Tibial nerve (tissue), 4 donors: ENCODE measurements around the gene ZNF333. TPM values are rescaled to one million over a fixed set of nuclear protein-coding genes. Genes with fewer than 3 reads are reported as not detected.

Experiments used
- DNase-seq, 2 donors: peaks; one replicate each; pipeline ENCODE4 v3.0.0-alpha.2; 2019; ENCODE audit warnings: low spot score in 2 of 2
- H3K27ac ChIP-seq, 4 donors: fragments of 200-600 bp; sonication (generic) in 3 of 4; one replicate each; pipeline ENCODE4 v1.5.1; 2017 to 2019; ENCODE audit warnings: mild to moderate bottlenecking in 1 of 4
- H3K27me3 ChIP-seq, 2 donors: fragments of 200-600 bp; sonication (generic) in 1 of 2; one replicate each; pipeline versions ENCODE4 v1.5.1 to v1.6.0; 2017 to 2019
- H3K36me3 ChIP-seq, 3 donors: fragments of 200-600 bp; sonication (generic); one replicate each; pipeline ENCODE4 v1.5.1; 2018 to 2019
- H3K4me1 ChIP-seq, 4 donors: fragments of 200-600 bp; sonication (generic) in 3 of 4; one replicate each; pipeline ENCODE4 v1.5.1; 2017 to 2019
- H3K4me3 ChIP-seq, 4 donors: fragments of 200-600 bp; sonication (generic) in 3 of 4; one replicate each; pipeline ENCODE4 v1.5.1; 2017 to 2019; ENCODE audit warnings: mild to moderate bottlenecking in 1 of 4, moderate library complexity in 1 of 4
- H3K9me3 ChIP-seq, 4 donors: fragments of 200-600 bp; sonication (generic) in 3 of 4; one replicate each; pipeline ENCODE4 v1.5.1; 2017 to 2019
- EP300 ChIP-seq, 2 donors: sonication (generic); formaldehyde crosslinking; IDR thresholded peaks; one replicate each; pipeline ENCODE4 v1.6.1; 2017; ENCODE audit warnings: antibody characterized with exemption in 2 of 2, mild to moderate bottlenecking in 1 of 2
- POLR2A ChIP-seq, 2 donors: fragments of 450-650 bp; IDR thresholded peaks; one replicate each; pipeline ENCODE4 v1.6.1; 2017; ENCODE audit warnings: antibody characterized with exemption in 2 of 2, mild to moderate bottlenecking in 2 of 2, moderate library complexity in 2 of 2
- WGBS, 2 donors: methylation state at CpG; one replicate each; pipeline ENCODE4 v1.1.5; 2018; 5-methylcytosine and 5-hydroxymethylcytosine counted together
- total RNA-seq, 4 donors: library from RNA; depleted of rRNA; stranded (reverse); fragments of >200 nt; gene quantifications; one replicate each; pipeline ENCODE4 v1.1.0, GENCODE V29; 2016
- TF ChIP-seq, protein P1 (sequence below), 5 experiments: fragments of 200-600 bp in 3 of 5; fragments of 450-650 bp in 2 of 5; sonication (generic) in 3 of 5; IDR thresholded peaks; one replicate each; pipeline ENCODE4 v1.5.1; 2016 to 2019; ENCODE audit warnings: antibody characterized with exemption in 5 of 5, mild to moderate bottlenecking in 3 of 5, moderate library complexity in 2 of 5

The ZNF333 gene
- total RNA-seq, 4 donors from 2014 or later = 35.3 to 42.6 (median 39.6) TPM

DNA sequence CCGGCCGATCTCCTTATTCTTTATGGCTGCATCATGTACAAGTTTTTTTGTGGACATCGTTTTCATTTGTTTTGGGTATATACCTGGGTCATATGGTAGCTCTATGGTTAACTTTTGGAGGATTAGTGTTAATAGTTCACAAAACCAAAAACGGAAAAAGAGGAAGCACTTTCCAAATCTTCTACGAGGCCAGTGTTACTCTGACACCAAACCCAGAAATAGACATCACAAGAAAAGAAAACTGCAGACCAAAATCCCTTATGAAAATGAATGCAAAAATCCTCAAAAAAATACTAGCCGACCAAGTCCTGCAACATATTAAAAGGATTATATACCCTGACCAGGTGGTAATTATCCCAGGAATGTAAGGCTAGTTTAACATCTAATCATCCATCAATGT, 58.8 kb downstream of the ZNF333 start:
- Histone ChIP-seq H3K27me3 (no peaks in the 10 kb centered on the region), H3K27ac (no peak overlapping the region), H3K36me3 (peaks cover 0 to 13% (median 0%) of the 10 kb centered on the region in 3 donors), H3K9me3 (peaks cover 0 to 13% (median 0%) of the 10 kb centered on the region in 4 donors), H3K4me3 (no peak overlapping the region), H3K4me1 (no peaks in the 10 kb centered on the region)
- no peak for DNase-seq
- WGBS, 2 donors = 67% methylated on average over 6 of the region's 6 CpGs
- TF ChIP-seq EP300 (IDR thresholded peaks at IDR 0.05) (no peak), POLR2A (IDR thresholded peaks at IDR 0.05) (no peak)
- TF ChIP-seq, protein P1, sequence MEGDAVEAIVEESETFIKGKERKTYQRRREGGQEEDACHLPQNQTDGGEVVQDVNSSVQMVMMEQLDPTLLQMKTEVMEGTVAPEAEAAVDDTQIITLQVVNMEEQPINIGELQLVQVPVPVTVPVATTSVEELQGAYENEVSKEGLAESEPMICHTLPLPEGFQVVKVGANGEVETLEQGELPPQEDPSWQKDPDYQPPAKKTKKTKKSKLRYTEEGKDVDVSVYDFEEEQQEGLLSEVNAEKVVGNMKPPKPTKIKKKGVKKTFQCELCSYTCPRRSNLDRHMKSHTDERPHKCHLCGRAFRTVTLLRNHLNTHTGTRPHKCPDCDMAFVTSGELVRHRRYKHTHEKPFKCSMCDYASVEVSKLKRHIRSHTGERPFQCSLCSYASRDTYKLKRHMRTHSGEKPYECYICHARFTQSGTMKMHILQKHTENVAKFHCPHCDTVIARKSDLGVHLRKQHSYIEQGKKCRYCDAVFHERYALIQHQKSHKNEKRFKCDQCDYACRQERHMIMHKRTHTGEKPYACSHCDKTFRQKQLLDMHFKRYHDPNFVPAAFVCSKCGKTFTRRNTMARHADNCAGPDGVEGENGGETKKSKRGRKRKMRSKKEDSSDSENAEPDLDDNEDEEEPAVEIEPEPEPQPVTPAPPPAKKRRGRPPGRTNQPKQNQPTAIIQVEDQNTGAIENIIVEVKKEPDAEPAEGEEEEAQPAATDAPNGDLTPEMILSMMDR (IDR thresholded peaks at IDR 0.05) = no peak

DNA sequence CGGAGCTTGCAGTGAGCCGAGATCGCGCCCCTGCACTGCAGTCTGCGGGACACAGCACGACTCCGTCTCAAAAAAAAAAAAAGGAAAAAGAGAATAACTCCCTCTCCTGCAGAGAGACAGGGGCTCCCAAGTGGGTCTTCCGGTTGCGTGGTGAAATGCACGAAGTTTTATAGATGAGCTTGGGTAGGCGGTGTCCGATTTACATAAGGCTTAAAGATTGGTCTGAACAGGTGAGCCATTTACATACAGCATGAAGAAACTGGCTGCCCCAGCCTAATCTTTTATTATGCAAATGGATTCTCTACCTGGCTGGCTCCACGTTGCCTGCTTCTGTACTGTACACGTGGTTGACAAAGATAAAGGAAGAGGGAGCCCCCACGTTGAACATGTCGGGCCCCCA, 69.0 kb downstream of the ZNF333 start:
- TF ChIP-seq, protein P1 (IDR thresholded peaks at IDR 0.05) = no peak
- TF ChIP-seq EP300 (IDR thresholded peaks at IDR 0.05) (no peak), POLR2A (IDR thresholded peaks at IDR 0.05) (no peak)
- WGBS, 2 donors = 41 to 43% methylated on average over 16 of the region's 16 CpGs
- H3K27ac ChIP-seq = no peak overlapping the region
- no peaks in the 10 kb centered on the region for H3K27me3 ChIP-seq
- DNase-seq = no peak
- H3K36me3 ChIP-seq = no peaks in the 10 kb centered on the region
- H3K4me3 ChIP-seq = no peak overlapping the region
- H3K9me3 ChIP-seq = peaks cover 0 to 23% (median 0%) of the 10 kb centered on the region in 4 donors
- H3K4me1 ChIP-seq = no peaks in the 10 kb centered on the region

DNA sequence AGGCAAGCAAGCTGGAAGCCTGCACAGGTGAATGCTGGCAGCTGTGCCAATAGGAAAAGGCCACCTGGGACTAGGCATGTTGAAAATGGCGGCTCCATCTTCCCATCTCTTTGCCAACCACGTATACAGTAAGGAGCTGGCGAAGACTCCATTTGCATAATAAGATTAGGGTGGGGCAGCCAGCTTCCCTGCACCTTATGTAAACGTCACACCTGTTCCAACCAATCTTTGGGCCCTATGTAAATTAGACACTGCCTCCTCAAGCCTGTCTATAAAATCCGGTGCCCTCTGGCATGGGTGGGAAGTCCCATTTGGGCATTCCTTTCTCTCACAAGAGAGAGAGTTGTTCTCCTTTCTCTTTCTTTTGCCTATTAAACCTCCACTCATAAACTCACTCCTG, 71.8 kb downstream of the ZNF333 start:
- Histone ChIP-seq H3K9me3 (peaks cover 0 to 39% (median 0%) of the 10 kb centered on the region in 4 donors), H3K36me3 (no peaks in the 10 kb centered on the region), H3K4me1 (no peaks in the 10 kb centered on the region), H3K4me3 (no peak overlapping the region), H3K27me3 (no peaks in the 10 kb centered on the region), H3K27ac (no peak overlapping the region)
- no peak for DNase-seq
- no peak for TF ChIP-seq EP300 (IDR thresholded peaks at IDR 0.05)
- TF ChIP-seq POLR2A (IDR thresholded peaks at IDR 0.05) = no peak
- TF ChIP-seq, protein P1 (IDR thresholded peaks at IDR 0.05) = no peak
- WGBS, 2 donors = 70 to 76% methylated on average over 5 of the region's 5 CpGs

DNA sequence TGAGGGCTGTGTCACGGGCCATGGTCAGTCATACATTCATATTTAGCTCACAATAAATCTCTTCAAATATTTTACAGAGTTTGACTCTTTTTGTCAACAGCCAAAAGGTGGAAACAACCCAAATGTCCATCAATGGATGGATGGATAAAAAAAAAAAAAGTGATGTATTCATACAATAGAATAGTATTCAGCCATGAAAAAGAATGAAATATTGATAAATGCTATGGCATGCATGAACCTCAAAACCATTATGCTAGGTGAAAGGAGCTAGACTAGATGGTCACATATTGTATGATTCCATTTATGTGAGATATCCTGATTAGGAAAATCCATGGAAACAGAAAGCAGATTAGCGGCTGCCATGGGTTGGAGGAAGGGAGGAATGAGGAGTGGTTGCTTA, 72.3 kb downstream of the ZNF333 start:
- no peaks in the 10 kb centered on the region for H3K27me3 ChIP-seq
- H3K4me1 ChIP-seq = no peaks in the 10 kb centered on the region
- 79 to 91% methylated on average over 2 of the region's 2 CpGs for WGBS, 2 donors
- no peaks in the 10 kb centered on the region for H3K36me3 ChIP-seq
- peaks cover 0 to 39% (median 0%) of the 10 kb centered on the region in 4 donors for H3K9me3 ChIP-seq
- no peak overlapping the region for H3K4me3 ChIP-seq
- no peak for DNase-seq
- no peak overlapping the region for H3K27ac ChIP-seq
- TF ChIP-seq EP300 (IDR thresholded peaks at IDR 0.05) (no peak), POLR2A (IDR thresholded peaks at IDR 0.05) (no peak)
- TF ChIP-seq, protein P1 (IDR thresholded peaks at IDR 0.05) = no peak

DNA sequence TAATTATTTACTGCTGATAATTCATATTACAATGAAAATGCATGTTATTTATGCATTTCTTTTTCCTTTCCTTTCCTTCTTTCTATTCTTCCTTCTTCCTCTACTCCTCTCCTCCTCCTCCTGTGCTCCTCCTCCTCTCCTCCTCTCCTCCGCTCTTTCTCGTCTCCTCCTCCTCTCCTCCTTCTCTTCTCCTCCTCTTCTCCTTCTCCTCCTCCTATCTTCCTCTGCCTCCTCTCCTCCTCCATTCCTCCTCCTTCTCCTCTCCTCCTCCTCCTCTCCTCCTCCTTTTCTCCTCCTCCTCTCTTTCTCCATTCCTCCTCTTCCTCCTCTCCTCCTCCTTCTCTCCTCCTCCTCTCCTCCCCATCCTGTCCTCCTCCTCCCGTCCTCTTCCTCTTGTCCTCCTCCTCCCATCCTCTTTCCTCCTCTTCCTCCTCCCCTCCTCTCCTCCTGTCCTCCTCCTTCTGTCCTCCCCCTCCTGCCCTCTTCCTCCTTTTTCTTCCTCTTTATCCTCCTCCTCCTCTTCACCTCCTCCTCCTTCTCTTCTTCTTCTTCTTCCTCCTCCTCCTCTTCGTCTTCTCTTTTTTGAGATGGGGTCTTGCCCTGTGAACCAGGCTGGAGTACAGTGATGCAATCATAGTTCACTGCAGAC, 73.8 kb downstream of the ZNF333 start:
- H3K36me3 ChIP-seq = no peaks in the 10 kb centered on the region
- no peak overlapping the region for H3K4me3 ChIP-seq
- no peaks in the 10 kb centered on the region for H3K4me1 ChIP-seq
- TF ChIP-seq POLR2A (IDR thresholded peaks at IDR 0.05) (no peak), EP300 (IDR thresholded peaks at IDR 0.05) (no peak)
- TF ChIP-seq, protein P1 (IDR thresholded peaks at IDR 0.05) = no peak
- DNase-seq = no peak
- H3K27ac ChIP-seq = no peak overlapping the region
- no peaks in the 10 kb centered on the region for H3K27me3 ChIP-seq
- H3K9me3 ChIP-seq = peaks cover 0 to 45% (median 0%) of the 10 kb centered on the region in 4 donors
- 70 to 75% methylated on average over 4 of the region's 4 CpGs for WGBS, 2 donors
